HG02588 (cell line): ENCODE data around the gene TBC1D9.

Source experiments
- ATAC-seq: cut with Tn5 transposase; IDR thresholded peaks from one replicate; pipeline ENCODE4 v1.9.1; 2021; ENCODE audit warnings: mild to moderate bottlenecking, moderate library complexity; ENCODE audit not compliant: unreplicated experiment

Gene TBC1D9

GRCh38 chr4:140628016-140628415 is 128.2 kb downstream of the TBC1D9 start:
- ATAC-seq: no peak

GRCh38 chr4:140626661-140627376 is 129.4 kb downstream of the TBC1D9 start:
- no peak for ATAC-seq

- ATAC-seq: no peak
These were observed 133.7 kb downstream of the TBC1D9 start for GRCh38 chr4:140622333-140622958.

- no peak for ATAC-seq
These were observed 135.0 kb downstream of the TBC1D9 start for GRCh38 chr4:140621161-140621560.

- no peak for ATAC-seq
These were observed 138.5 kb downstream of the TBC1D9 start for GRCh38 chr4:140617499-140618248.

- no peak for ATAC-seq
These were observed 140.7 kb downstream of the TBC1D9 start for GRCh38 chr4:140615451-140615850.

GRCh38 chr4:140612357-140612756 is 143.8 kb downstream of the TBC1D9 start:
- no peak for ATAC-seq

- no peak for ATAC-seq
These were observed 144.3 kb downstream of the TBC1D9 start for GRCh38 chr4:140611854-140612253.

- peak; percentile 80 for ATAC-seq
These were observed 146.4 kb downstream of the TBC1D9 start for GRCh38 chr4:140609548-140610425.

GRCh38 chr4:140607852-140608251 is 148.3 kb downstream of the TBC1D9 start:
- ATAC-seq: no peak

- no peak for ATAC-seq
These were observed 151.6 kb downstream of the TBC1D9 start for GRCh38 chr4:140604544-140604943.

GRCh38 chr4:140603286-140603685 is 152.9 kb downstream of the TBC1D9 start:
- ATAC-seq: no peak

- ATAC-seq: no peak
These were observed 153.5 kb downstream of the TBC1D9 start for GRCh38 chr4:140602714-140603113.

- no peak for ATAC-seq
These were observed 155.8 kb downstream of the TBC1D9 start for GRCh38 chr4:140600408-140600807.

- ATAC-seq: peak; percentile 71
These were observed 161.1 kb downstream of the TBC1D9 start for GRCh38 chr4:140595065-140595464.

GRCh38 chr4:140584439-140584838 is 171.7 kb downstream of the TBC1D9 start:
- ATAC-seq: no peak

- no peak for ATAC-seq
These were observed 175.1 kb downstream of the TBC1D9 start for GRCh38 chr4:140581078-140581477.

GRCh38 chr4:140579278-140579677 is 176.9 kb downstream of the TBC1D9 start:
- ATAC-seq: no peak

GRCh38 chr4:140575489-140575888 is 180.7 kb downstream of the TBC1D9 start:
- no peak for ATAC-seq

GRCh38 chr4:140571620-140572019 is 184.6 kb downstream of the TBC1D9 start:
- no peak for ATAC-seq
